Head of caudate nucleus (tissue), 42 donors: ENCODE data around the gene FAN1.

ENCODE experiments used
- DNase-seq, 42 donors: peaks; one replicate each; pipeline versions ENCODE4 v3.0.0 to v3.0.0-alpha.2; 2020 to 2021; ENCODE audit warnings: mixed read lengths in 7 of 42
- intact Hi-C: fragments of 100-400 bp; cut with DNase I; formaldehyde crosslinking; loops from one replicate; pipeline ENCODE4 v1.15.0; 2022

Gene FAN1

DNA sequence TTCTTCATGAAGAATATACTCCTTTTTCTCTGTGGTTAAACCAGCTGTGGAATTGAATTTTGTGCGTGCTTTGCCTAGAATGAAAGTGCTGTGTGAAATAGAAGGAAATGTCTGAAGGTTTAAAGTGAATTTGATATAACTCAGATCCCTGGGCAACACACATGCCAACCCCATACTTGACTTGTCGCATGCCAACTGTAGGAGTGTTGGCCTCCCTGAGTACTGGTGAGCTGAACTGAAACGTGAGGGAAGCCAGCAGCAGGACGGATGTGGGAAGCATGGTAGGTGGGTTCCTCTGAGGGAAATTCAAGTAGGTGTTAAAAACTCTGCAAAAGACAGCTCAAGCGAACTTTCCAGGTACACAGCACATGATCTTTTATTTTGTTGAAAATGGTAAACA, 14.7 kb downstream of the FAN1 start:
- intact Hi-C loops, result no loop called here

DNA sequence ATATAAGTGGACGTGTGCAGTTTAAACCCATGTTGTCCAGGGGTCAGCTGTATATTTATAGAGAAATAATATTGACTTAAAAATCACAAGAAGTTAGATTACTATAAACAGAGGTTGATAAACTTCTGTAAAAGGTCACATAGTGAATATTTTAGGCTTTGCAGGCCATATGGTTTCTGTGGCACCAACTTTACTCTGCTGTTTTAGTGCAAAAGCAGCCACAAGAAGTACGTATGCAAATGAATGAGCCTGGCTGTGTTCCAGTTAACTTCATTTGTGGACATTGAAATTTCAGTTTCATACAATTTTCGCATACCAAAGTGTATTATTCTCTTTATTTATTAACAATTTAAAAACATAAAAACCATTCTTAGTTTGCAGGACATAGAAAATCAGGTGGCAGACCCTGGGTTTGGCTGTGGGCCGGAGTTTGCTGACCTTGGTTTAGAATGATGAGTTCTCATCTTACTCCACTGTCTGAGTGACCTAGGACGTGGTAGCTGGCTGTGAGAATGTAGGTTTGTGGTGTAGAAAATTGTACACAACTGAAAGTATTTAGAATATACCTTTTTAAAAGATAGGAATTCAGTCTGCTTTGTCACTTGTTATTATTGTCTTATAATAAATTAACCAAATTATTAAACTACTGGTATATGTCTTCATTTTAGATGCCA, 16.3 kb downstream of the FAN1 start:
- intact Hi-C loops, result no loop called here
- DNase-seq, result no peak

More for the DNA sequence above, 14.7 kb downstream of the FAN1 start:
- DNase-seq, result no peak

DNA sequence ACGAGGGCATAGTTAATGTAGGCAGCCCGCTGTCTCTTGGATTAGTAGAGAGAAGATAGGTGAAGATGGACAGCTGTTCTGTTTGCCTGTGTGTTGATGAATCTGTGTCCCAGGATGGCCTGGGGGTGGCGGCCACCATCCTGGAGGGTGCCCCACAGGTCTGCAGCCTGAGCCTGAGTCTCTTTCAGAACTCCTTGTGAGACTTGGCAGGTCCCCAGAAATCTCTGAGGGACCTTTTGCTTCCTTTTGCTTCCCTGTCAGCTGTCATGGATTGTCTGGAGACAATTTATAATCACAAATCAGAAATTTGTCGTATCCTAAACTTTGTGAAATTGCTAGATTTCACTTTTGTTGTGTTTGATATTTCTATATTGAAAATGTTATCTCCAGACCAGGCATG, 17.4 kb downstream of the FAN1 start:
- no peak for DNase-seq
- intact Hi-C loops, result no loop called here

DNA sequence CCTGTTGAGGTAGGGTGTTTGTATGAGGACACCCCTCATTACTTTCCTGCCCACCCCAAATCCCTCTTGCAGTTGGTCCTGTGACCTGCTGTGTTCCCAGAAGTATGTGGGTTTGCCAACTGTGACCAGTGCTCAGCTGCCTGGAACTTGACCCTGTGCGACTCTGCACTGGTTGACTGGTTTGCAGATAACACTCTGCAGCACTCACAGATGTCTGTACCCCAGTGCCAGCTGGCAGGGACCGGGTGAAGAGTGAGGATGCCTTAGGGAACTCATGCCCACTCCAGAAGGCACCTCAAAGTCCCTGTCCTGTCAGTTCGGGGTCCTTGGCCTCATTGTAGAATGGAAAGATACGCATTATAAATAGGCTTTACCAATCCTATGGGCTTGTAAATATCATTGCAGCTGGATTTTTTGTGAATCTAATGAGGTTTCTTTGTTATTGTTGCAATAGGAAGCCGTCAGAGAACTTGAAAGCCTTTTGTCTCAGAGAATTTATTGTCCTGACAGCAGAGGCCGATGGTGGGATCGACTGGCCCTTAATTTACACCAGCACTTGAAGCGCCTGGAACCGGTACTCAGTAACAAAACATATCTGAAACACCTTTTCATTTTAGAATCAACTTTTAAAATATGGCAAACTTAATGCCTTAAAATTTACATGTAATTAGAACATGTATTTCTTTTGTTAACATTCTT, 18.2 kb downstream of the FAN1 start:
- DNase-seq, result peak; percentile 50 to 90 (median 77)
- intact Hi-C loops, result loop anchor here (2.0 kb wide), 1 partner anchor 69 kb away; the partner anchor contains the start of gene MTMR10

DNA sequence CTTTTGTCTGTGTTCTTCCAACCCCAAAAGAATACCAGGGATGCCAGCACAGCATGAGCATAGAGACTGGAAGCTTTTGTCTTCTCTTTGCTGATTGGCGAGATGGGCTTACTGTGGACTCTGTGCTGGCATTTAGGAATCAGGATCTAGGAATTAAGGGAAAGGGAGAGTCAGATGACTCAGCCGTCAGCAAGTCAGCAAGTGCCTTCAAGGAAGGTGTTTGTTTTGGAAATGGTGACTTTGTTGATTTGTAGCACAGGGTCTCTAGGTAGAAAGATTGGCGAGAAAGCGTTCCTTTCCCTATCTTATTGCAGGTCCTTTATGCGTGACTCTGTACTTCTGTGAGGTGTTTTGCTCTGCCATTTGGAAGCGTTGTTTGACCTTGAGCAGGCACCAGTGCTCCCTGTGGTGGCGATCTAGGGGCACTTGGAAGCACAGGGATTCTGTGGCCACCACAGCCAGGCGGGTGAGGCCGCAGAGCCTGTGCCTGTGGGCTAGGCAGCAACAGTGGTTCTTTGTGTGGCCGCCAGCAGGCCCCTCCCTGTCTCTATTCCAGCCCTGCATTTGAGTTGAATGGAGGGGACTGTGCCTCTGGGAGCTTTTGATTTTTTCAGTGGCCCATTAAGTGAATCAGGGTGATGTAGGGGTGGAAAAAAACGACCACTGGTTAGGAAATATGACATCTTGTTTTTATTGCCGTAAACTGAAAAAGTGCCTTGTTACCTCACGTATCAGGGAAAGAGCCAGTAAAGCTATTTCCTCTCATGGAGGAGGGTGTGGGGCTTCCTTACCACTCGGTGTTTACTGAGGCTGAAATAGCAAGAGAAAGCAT, 19.0 kb downstream of the FAN1 start:
- DNase-seq, result peak; percentile 75 to 96 (median 90)
- intact Hi-C loops, result loop anchor here (2.0 kb wide), 1 partner anchor 68 kb away; the partner anchor contains the start of gene MTMR10

DNA sequence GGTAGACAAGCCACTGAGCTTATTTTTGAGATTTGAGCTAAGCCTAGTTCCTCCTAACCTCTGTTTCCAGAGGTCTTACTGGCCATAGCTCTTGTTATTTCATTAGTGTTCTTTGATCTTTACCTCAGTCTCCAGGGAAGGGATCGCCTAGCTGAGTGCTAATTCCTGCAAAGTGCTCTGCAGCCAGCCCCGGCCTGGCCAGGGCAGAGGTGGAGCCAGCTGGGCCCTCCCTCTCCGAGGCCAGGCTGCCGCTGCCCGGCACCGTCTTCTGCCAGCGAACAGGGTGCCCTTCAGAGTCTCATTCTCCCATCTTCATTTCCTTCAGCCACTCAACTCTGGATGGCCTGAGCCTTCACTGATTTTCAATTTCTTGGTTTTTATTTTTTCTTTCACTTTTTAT, 19.7 kb downstream of the FAN1 start:
- intact Hi-C loops, result loop anchor here (2.0 kb wide), 1 partner anchor 67 kb away; the partner anchor contains the start of gene MTMR10
- peak; percentile 59 to 91 (median 82) for DNase-seq

DNA sequence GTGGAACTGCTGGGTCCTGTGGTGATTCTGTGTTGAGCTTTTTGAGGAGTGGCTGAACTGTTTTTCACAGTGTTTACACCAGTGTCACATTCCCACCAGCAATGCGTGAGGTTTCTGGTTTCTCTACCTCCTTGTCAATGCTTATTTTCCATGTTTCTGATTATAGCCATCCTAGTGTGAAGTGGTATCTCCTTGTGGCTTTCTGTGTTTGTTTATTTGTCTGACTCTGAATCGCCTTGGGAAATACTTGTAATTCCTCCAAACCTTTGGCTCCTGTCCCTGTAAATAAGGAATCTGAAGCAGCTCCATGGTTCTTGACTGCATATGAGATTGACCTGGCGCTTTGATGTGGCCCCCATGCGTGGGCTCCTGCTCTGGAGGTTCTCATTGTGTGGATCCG, 20.6 kb downstream of the FAN1 start:
- DNase-seq, result no peak
- intact Hi-C loops, result no loop called here

DNA sequence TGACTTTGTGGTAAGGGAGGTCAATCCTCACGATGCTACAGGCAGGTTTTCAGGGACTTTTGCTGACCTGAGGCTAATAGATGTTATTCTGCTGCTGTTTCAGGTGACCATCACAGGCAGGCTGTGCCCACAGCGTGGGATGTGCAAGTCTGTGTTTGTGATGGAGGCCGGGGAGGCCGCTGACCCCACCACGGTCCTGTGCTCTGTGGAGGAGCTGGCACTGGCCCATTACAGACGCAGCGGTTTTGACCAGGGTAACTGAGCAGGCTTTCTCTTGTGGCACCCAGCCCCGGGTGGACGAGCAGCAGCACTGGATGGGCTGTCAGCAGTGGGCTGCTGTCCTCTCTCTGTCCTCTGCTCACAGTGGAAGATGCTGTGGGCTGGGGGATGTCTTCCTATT, 22.0 kb downstream of the FAN1 start:
- intact Hi-C loops, result no loop called here
- no peak for DNase-seq

DNA sequence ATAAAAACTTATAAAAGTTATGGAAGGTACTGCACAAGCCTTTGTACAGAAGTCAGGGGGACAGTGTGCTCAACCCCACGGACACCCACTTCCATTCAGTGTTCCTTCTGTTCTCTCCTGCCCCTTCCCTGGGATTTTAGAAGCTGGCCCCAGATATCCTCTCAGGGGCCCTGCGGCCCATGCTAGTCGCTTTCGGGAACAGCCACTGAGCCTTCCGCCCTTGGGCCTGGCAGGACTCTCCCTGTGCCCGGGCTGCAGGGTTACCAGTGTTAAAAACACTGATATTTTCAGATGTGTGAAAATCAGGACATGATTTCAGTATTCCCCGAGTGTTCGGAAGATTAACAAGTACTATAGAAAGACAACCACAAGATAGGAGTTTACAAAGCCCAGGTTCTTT, 22.4 kb downstream of the FAN1 start:
- intact Hi-C loops, result no loop called here
- DNase-seq, result no peak

DNA sequence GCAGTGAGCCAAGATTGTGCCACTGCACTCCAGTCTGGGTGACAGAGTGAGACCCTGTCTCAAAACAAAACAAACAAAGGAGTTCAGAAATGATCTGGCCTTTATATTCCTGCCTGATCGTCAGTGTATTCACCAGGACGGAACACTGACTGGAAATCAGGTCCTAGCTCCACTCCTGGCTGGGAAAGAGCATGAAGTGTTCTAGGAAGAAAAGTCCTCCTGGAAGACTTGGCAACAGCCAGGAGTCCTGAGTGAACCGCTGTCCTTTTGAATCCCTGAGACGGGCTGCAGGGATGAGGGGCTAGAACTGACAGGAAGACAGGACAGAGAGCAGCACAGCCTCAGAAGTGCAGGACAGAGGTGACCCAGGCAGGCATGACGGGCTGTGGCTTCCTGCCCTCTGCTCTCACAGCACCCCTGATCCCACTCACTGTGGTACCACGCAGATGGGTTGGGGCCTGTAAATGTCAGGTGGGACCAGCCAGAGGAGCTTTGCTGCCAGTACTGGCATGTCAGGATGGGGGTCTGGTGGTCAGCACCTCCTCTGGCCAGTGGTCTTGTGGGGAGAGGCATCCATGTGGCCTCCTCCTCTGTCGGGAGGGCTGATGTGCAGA, 23.5 kb downstream of the FAN1 start:
- peak in 1 of 42 donors; percentile 24 for DNase-seq
- intact Hi-C loops, result no loop called here

DNA sequence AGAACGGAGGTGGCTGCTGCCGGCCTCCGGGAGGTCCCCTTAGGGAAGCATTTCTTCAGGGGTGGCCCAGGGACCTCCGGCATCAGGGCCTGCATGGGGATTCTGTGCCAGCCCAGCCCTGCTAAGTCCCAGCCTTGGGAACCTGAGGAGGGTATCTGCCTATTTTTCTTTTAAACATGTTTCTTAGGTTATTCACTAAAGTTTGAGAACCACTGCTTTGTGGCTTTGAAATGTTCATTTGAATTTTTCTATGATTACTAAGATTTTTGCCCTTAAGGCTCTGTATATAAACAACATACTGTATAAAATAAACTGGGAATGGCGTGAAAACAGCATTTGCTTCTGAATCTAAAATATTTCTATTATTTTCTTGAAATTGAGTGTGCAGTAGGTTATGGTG, 24.4 kb downstream of the FAN1 start:
- intact Hi-C loops, result no loop called here
- no peak for DNase-seq

DNA sequence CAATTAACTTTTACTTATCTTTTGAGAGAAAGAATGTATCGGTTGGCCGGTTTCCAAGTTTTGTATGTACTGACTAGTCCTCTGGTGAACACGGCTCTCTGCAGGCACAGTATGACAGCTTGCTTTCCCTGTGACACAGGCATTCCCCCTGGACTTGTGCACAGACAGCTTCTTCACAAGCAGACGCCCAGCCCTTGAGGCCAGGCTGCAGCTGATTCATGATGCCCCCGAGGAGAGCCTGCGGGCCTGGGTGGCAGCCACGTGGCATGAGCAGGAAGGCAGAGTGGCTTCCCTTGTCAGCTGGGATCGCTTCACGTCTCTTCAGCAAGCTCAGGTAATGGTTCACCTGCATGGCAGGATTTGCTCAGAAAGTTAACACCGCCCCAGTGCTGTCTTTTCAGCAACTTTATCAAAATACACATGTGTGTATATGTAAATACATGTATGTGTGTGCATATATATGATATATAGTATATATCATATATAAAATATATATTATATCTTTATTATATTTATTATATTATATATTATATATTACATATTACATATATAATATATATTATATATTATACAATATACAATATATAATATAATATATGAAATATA, 25.5 kb downstream of the FAN1 start:
- intact Hi-C loops, result no loop called here
- no peak for DNase-seq

DNA sequence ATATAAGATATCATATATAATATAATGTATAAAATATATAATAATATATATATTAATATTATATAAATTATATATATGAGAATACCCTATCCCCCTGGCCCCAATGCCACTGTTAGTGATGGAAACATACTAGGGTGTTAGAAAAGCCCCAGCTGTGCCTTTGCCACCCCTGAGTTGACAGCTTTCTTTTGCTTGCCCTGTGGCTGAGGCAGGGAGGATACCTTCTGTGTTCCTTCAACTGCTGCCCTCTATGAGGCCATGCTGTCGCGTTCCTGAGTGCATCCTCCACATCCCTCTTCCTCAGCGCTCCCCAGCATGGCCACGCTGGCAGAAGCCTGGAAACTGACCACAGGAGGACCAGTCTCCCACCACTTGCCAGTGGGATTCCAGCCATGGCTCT, 26.3 kb downstream of the FAN1 start:
- DNase-seq, result no peak
- intact Hi-C loops, result no loop called here

DNA sequence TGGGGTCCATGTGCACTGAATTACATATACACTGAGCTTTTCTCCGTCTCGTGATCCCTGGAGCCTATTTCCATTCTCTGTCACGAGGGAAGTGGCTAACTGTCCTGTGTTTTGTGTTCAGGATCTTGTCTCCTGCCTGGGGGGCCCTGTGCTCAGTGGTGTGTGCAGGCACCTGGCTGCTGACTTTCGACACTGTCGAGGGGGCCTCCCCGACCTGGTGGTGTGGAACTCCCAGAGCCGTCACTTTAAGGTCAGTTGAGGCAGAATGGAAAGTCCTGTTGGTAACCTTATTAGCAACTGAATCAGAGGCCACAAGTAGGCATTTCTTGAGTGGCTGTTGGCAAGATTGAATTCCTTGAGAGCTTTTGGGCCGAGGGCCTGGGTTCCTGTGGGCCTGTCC, 26.7 kb downstream of the FAN1 start:
- DNase-seq, result no peak
- intact Hi-C loops, result no loop called here

DNA sequence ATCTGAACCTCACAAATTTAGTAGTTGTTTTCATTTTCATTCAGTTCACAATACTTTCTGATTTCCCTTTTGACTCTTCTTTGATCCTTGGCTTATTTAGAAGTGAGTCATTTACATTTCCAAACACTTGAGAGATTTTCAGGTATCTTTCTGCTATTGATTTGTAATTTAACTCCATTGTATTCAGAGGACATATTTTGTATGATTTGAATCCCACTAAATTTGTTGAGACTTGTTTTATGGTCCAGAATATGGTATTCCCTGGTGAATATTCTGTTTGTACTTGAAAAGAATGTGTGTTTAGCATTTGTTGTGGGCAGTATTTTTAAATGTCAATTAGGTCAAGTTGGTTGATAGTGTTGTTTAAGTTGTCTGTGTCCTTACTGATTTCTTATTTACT, 29.6 kb downstream of the FAN1 start:
- DNase-seq, result no peak
- intact Hi-C loops, result no loop called here

DNA sequence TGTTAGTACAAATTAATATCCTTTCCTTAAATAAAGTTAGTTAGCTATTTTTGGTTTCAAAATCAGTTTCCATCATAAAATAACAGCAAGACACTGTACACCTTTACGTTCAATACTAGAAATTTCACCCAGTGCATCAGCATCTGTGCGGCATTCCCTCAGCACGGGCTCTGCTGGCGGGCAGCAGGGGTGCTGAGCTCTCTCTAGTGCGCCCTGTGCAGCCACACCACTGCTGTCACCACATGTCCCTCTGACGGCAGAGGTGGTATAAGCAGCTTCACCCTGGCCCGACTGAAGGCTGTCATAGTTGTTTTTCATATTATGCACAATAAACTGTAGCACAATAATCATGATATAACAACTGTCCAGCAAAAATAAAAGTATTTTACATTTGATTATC, 35.4 kb downstream of the FAN1 start:
- no peak for DNase-seq
- intact Hi-C loops, result no loop called here

DNA sequence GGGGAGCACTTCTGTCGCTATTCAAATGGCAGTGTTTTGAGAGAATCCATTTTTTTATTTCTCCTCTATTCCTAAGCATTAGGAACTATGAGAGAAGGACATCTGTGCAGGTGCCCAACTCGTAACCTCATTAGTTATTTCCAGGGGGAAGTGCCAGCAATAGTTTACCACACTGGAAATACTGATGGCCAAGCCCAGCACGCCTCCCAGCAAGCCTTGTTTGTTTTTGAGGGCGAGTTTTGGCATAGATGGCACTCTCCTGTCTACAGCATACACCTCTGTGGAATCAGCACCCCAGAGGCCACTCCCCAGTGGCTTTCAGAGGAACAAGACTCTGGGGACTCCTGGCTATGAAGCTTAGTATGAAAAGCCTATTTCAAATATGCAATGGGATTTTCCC, 36.6 kb downstream of the FAN1 start:
- no peak for DNase-seq

DNA sequence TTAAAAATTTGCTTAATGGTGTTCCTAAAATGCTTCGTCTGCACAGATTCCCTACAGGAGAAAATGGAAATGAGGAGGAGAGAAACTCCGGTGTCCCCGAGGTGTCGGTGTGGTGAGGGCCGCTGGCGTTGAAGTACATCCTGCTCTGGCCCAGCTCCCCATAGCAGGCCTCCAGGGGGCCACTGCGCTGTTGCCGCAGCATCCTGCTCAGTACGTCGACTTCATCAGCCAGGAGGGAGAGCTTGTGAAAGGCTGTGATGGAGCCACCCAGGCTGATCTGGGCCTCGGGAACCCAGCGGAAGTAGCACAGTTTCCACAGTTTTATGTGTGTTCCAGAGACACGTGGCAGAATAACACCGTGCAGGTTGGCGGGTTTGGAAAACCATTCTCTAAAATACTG, 37.8 kb downstream of the FAN1 start:
- intact Hi-C loops, result no loop called here
- DNase-seq, result no peak

More for the DNA sequence above, 36.6 kb downstream of the FAN1 start:
- intact Hi-C loops, result no loop called here

DNA sequence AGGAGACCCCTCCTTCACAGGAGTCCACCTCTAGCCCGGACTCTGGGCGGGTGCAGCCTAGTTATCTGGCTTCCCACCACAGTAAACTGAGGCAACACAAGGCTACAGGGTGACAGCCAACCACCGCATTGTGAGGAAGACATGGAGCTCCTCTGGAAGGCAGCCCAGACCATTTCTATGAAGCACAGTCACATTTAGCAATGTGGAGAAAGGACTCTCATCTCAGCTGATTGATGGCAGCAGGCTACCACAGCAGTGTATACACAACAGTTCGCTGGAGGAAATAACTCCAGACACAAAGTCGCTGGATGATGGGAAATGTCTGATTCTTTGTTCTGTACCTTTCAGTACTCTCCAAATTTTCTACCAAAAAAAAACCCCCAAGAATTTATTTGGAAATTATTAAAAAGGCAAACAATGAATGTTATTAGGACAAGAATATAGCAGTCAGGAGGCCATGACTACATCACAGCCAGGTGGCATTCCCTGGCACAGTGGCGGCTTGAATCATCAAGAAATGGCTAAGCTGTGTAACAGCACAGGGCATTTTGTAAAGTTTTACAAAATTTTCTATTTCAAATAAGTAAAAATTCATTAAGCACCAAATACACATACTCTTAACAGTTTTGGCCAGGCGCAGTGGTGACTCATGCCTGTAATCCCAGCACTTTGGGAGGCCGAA, 40.1 kb downstream of the FAN1 start:
- intact Hi-C loops, result no loop called here
- peak in 4 of 42 donors; percentile 18 to 52 (median 24) for DNase-seq
